ENCODE measurements around the gene RAB14.

DNA sequence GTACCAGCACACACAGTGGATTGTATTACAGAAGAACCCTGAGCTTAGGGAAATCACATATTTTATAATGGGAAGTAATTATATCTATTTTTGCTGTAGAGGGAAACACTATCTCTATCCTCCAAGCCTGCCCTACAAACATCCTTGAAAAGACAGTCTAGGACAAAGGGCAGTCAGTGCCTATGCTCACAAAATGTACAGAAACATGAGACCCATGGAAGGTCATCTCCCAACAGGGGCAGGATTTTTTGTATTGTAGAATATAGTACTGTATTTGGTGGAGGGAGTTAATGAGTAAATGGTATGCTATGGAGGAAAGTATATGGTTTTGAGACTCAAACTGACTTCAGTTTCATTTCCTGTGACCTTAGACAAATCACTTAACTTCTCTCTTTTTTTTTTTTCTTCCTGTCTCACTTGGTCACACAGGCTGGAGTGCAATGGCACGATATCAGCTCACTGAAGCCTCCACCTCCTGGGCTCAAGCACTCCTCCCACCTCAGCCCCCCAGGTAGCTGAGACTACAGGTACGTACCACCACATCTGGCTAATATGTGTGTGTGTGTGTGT is 5.8 kb upstream of the RAB14 start:
- TF ChIP-seq, protein P1, sequence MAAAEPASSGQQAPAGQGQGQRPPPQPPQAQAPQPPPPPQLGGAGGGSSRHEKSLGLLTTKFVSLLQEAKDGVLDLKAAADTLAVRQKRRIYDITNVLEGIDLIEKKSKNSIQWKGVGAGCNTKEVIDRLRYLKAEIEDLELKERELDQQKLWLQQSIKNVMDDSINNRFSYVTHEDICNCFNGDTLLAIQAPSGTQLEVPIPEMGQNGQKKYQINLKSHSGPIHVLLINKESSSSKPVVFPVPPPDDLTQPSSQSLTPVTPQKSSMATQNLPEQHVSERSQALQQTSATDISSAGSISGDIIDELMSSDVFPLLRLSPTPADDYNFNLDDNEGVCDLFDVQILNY (CRISPR knock-in tag; IDR thresholded peaks at IDR 0.05) = no peak
- TF ChIP-seq ZBTB21 (CRISPR knock-in tag; IDR thresholded peaks at IDR 0.05; ENCODE audit: borderline replicate concordance) (no peak), ZNF232 (CRISPR knock-in tag; IDR thresholded peaks at IDR 0.05) (no peak), NFYB (CRISPR knock-in tag; conservative IDR thresholded peaks at IDR 0.05; ENCODE audit: low read depth) (no peak), SP1 (CRISPR knock-in tag; conservative IDR thresholded peaks at IDR 0.05) (no peak), JAZF1 (CRISPR knock-in tag; IDR thresholded peaks at IDR 0.05) (no peak)
- TF ChIP-seq, protein P2, sequence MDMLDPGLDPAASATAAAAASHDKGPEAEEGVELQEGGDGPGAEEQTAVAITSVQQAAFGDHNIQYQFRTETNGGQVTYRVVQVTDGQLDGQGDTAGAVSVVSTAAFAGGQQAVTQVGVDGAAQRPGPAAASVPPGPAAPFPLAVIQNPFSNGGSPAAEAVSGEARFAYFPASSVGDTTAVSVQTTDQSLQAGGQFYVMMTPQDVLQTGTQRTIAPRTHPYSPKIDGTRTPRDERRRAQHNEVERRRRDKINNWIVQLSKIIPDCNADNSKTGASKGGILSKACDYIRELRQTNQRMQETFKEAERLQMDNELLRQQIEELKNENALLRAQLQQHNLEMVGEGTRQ (CRISPR knock-in tag; IDR thresholded peaks at IDR 0.05) = no peak
- TF ChIP-seq, protein P3, sequence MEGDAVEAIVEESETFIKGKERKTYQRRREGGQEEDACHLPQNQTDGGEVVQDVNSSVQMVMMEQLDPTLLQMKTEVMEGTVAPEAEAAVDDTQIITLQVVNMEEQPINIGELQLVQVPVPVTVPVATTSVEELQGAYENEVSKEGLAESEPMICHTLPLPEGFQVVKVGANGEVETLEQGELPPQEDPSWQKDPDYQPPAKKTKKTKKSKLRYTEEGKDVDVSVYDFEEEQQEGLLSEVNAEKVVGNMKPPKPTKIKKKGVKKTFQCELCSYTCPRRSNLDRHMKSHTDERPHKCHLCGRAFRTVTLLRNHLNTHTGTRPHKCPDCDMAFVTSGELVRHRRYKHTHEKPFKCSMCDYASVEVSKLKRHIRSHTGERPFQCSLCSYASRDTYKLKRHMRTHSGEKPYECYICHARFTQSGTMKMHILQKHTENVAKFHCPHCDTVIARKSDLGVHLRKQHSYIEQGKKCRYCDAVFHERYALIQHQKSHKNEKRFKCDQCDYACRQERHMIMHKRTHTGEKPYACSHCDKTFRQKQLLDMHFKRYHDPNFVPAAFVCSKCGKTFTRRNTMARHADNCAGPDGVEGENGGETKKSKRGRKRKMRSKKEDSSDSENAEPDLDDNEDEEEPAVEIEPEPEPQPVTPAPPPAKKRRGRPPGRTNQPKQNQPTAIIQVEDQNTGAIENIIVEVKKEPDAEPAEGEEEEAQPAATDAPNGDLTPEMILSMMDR (IDR thresholded peaks at IDR 0.05) = no peak
- TF ChIP-seq, protein P4, sequence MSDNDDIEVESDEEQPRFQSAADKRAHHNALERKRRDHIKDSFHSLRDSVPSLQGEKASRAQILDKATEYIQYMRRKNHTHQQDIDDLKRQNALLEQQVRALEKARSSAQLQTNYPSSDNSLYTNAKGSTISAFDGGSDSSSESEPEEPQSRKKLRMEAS (CRISPR knock-in tag; IDR thresholded peaks at IDR 0.05) = no peak
